Neural crest cell (in vitro differentiated cells): ENCODE measurements around the gene WBP2NL. TPM values are rescaled to one million over a fixed set of nuclear protein-coding genes. Genes with fewer than 3 reads are reported as not detected.
"Not testable (repeated sequence)": the region's sequence is repeated elsewhere in the genome, so short reads cannot be mapped to it uniquely, and the experiment has no call there.

Experiments
- DNase-seq: peaks from one replicate; pipeline ENCODE4 v3.0.0; 2021; ENCODE audit warnings: low read depth, mixed read lengths, low spot score
- H3K27ac Mint-ChIP-seq: one replicate; pipeline ENCODE4 v1.8.0; 2021; ENCODE audit warnings: mild to moderate bottlenecking, mixed read lengths; ENCODE audit not compliant: unreplicated experiment
- H3K27me3 Mint-ChIP-seq: 2 replicates; pipeline ENCODE4 v1.8.0; 2021; ENCODE audit warnings: low read depth, mild to moderate bottlenecking, mixed read lengths
- H3K36me3 Mint-ChIP-seq: 2 replicates; pipeline ENCODE4 v1.8.0; 2021; ENCODE audit warnings: low read depth, mild to moderate bottlenecking, mixed read lengths
- H3K4me1 Mint-ChIP-seq: 2 replicates; pipeline ENCODE4 v1.8.0; 2021; ENCODE audit warnings: mixed read lengths
- H3K4me3 Mint-ChIP-seq: one replicate; pipeline ENCODE4 v1.8.0; 2021; ENCODE audit warnings: mild to moderate bottlenecking, mixed read lengths
- H3K9me3 Mint-ChIP-seq: 2 replicates; pipeline ENCODE4 v1.8.0; 2021; ENCODE audit warnings: mixed read lengths
- CTCF ChIP-seq: fragments of 200-600 bp; sonication (generic); conservative IDR thresholded peaks from 2 replicates; pipeline ENCODE4 v1.5.0; 2021; ENCODE audit warnings: antibody characterized with exemption, mild to moderate bottlenecking
- long read RNA-seq: library from polyadenylated mRNA; unstranded; transcript quantifications from one replicate; pipeline ENCODE4 v2.0.0, GENCODE V29; 2020
- total RNA-seq: library from RNA; stranded (reverse); gene quantifications from 2 replicates; pipeline ENCODE4 v1.2.1, GENCODE V29; 2021

The WBP2NL gene
- total RNA-seq: not detected in 2 replicates
- long read RNA-seq: 0 reads

GRCh38 chr22:41998361-41999261 lies at the start of gene WBP2NL:
Gene WBP2NL (plus strand): TSS chr22:41998788. CDS start chr22:41998819, 31 bp downstream.
- no peak for DNase-seq
- Mint-ChIP-seq H3K27ac (peak within 1 kb of the TSS; percentile 66), H3K27me3 (peaks cover 8% of the 10 kb centered on the region), H3K9me3 (peaks cover 2% of the 10 kb centered on the region), H3K4me3 (no peak within 1 kb of the TSS), H3K4me1 (no peaks in the 10 kb centered on the region), H3K36me3 (peaks cover 18% of the 10 kb centered on the region)
- TF ChIP-seq CTCF: no peak

GRCh38 chr22:41948928-41949296 lies 49.7 kb upstream of the WBP2NL start:
- not testable (repeated sequence) for H3K27me3 Mint-ChIP-seq, DNase-seq, H3K27ac Mint-ChIP-seq, H3K9me3 Mint-ChIP-seq, H3K36me3 Mint-ChIP-seq, H3K4me3 Mint-ChIP-seq
- peaks cover 58% of the 10 kb centered on the region for H3K4me1 Mint-ChIP-seq

- Mint-ChIP-seq H3K27ac (no peak overlapping the region), H3K9me3 (no peaks in the 10 kb centered on the region), H3K4me1 (peaks cover 57% of the 10 kb centered on the region), H3K27me3 (no peaks in the 10 kb centered on the region), H3K36me3 (peaks cover 2% of the 10 kb centered on the region), H3K4me3 (no peak overlapping the region)
- DNase-seq: no peak
- TF ChIP-seq CTCF: no peak
These were observed 49.2 kb upstream of the WBP2NL start for GRCh38 chr22:41949297-41949965.

- Mint-ChIP-seq H3K27ac (peak within 1 kb of the TSS; percentile 97), H3K27me3 (no peaks in the 10 kb centered on the region), H3K9me3 (no peaks in the 10 kb centered on the region), H3K4me3 (peak within 1 kb of the TSS; percentile 52), H3K4me1 (peaks cover 41% of the 10 kb centered on the region), H3K36me3 (no peaks in the 10 kb centered on the region)
- peak; percentile 45 for DNase-seq
- no peak for TF ChIP-seq CTCF
These were observed 46.6 kb upstream of the WBP2NL start, which contains the start of gene SMIM45 for GRCh38 chr22:41951898-41952474. Gene SMIM45 (plus strand): TSS chr22:41952150.

GRCh38 chr22:41952713-41953112 lies 45.9 kb upstream of the WBP2NL start:
- no peaks in the 10 kb centered on the region for H3K36me3 Mint-ChIP-seq
- no peak for DNase-seq
- peak overlapping the region; percentile 27 for H3K27ac Mint-ChIP-seq
- no peak for TF ChIP-seq CTCF
- H3K4me3 Mint-ChIP-seq: no peak overlapping the region
- H3K4me1 Mint-ChIP-seq: peaks cover 40% of the 10 kb centered on the region
- H3K9me3 Mint-ChIP-seq: no peaks in the 10 kb centered on the region
- H3K27me3 Mint-ChIP-seq: peaks cover 3% of the 10 kb centered on the region
